ENCODE results near the gene DZIP3.

The DZIP3 gene

GRCh38 chr3:108713009-108713516, 123.5 kb downstream of the DZIP3 start:
- no peak for DNase-seq

DNA sequence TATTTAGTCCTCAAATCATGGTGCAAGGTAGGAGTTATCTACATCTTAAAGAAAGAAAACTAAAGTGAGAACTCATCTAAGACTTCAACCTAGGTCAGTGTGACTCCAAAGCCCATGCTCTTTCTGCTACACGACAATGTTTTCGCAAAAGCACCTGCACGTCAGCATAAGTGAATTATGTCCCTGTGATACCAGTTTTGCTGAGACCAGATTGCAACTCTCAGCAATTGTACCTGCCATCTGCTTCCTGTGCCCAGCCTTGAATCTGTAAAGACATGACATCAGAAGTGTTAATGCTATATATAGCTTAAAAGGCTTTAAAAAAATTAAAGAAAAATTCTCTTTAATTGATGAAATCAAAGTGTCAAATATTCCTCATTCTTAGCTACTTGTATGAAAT, 124.3 kb downstream of the DZIP3 start:
- DNase-seq: no peak

GRCh38 chr3:108718454-108718853, 128.9 kb downstream of the DZIP3 start:
- DNase-seq: no peak

DNA sequence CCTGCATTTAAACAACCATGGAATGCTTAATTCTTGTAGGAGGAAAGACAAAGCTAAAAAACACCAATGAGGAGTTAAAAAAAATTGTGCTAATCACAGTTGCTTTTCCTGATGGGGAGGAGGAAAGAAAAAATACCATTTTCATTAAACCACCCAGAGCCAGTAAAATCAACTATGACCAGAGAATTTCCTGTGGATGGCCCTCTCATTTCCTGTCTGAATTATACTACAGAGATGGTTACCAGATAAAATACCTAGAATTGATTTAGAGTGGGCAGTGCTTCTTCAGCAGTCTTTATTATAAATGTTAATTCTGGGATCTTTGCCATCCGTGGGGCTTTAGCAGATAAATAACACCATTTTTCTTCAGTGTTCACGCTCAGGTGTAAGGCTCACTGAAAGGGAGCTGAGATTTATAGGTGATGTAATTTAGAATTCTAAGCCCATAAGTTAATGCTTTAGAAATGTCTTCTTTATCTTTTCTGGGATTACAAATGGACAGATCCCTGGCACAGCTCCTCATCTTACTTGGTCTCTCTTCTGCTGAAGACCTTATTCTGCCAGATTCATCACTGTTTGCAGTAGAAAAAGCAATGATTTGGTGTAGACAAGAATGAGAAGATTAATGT, 129.8 kb downstream of the DZIP3 start:
- no peak for DNase-seq

- no peak for DNase-seq
Measured at GRCh38 chr3:108722724-108723123, 133.2 kb downstream of the DZIP3 start.

DNA sequence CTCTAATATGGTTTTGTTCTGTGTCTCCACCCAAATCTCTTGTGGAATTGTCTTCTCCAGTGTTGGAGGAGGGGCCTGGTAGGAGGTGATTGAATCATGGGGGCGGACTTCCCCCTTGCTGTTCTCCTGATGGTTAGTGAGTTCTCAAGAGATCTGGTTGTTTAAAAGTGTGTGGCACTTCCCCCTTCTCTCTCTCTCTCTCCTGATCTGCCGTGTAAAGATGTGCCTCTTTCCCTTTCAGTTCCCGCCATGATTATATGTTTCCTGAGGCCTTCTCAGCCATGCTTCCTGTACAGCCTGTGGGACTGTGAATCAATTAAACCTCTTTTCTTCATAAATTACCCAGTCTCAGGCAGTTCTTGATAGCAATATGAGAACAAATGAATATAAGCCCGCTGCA, 134.6 kb downstream of the DZIP3 start:
- no peak for DNase-seq

GRCh38 chr3:108728105-108728504, 138.6 kb downstream of the DZIP3 start:
- DNase-seq: no peak

GRCh38 chr3:108728934-108729333, 139.4 kb downstream of the DZIP3 start:
- no peak for DNase-seq

DNA sequence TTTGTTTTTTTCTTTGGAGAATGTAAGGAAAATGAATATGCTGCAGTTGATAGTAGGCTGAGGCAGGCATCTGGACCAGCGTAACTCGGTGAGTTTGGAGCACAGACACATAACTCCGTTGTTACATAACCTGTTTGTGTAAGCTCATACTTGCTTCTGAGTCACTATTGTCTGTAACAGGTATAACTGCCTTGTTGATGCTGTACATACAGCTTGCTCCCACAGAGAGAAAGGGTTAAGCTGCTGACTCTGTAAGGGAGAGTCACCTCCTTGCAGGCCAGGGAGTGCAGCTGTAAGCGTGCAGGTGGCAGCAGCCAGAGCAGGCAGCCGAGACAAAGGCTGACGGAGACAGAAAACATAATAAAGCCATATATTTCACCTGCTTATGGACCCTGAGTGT, 147.3 kb downstream of the DZIP3 start:
- DNase-seq: no peak

DNA sequence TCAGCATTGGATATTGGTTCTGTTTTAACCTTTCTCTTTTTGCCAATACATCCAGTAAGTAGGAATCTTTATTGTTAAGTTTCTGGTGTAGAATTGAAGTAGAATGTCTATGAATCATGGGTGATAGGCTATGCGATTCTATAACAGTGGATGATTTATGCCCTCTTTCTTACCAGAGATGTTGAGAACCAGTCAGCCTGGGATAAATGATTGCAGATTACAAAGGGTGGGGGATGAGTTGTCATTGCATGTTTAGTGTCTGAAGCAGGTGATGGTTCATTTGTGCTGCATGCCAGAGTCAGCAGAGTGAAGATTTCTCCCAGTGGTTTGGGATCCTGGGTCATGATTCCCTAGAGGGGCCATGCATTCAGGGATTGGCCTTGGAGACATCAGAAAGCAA, 153.4 kb downstream of the DZIP3 start:
- no peak for DNase-seq
